Smooth muscle cell of the brain vasculature (primary cell): ENCODE data around the gene ZNF275.
"Not testable (repeated sequence)": the region's sequence is repeated elsewhere in the genome, so short reads cannot be mapped to it uniquely, and the experiment has no call there.

ENCODE experiments used
- DNase-seq: peaks from one replicate; pipeline ENCODE4 v3.0.0-alpha.2; 2012; ENCODE audit warnings: low read depth, low spot score

ZNF275 gene

DNA sequence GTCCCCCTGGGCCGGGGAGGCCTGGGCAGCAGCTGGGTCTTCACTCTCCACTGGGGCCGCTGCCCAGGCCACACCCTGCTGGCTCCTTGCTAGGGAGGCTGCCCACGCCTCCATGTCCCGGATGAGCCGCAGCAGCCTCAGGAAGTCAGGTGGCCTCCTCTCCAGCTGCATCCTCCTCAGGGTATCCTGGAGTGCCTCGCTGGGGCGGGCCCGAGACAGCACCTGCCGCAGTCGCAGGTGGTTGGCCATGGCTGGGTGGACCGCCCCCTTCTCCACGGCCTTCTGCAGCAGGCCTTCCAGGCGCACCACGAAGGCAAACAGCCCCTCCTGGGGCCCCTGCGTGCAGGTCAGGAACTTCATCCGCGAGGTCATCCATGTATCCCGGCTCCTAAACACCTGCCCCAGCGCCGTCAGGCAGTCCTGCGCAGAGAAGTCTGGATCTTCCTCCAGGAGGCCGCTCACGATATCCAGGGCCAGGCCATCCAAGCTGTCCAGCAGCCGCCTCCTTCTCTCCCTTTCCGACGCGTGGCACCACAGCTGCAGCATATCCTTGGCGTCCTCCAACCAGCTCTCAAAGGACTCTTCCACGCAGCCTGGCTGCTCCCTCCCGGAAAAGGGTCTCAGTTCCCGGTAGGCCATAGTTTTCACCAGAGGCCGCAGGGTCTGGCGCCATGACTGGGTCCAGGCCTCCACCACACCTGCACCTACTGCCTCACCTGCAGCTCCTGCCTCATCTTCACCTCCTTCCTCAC, 14.5 kb upstream of the ZNF275 start:
- DNase-seq = no peak

- not testable (repeated sequence) for DNase-seq
Measured at GRCh38 chrX:153320047-153320443, 13.9 kb upstream of the ZNF275 start.

- DNase-seq = no peak
Measured at GRCh38 chrX:153320555-153321184, 13.3 kb upstream of the ZNF275 start.

DNA sequence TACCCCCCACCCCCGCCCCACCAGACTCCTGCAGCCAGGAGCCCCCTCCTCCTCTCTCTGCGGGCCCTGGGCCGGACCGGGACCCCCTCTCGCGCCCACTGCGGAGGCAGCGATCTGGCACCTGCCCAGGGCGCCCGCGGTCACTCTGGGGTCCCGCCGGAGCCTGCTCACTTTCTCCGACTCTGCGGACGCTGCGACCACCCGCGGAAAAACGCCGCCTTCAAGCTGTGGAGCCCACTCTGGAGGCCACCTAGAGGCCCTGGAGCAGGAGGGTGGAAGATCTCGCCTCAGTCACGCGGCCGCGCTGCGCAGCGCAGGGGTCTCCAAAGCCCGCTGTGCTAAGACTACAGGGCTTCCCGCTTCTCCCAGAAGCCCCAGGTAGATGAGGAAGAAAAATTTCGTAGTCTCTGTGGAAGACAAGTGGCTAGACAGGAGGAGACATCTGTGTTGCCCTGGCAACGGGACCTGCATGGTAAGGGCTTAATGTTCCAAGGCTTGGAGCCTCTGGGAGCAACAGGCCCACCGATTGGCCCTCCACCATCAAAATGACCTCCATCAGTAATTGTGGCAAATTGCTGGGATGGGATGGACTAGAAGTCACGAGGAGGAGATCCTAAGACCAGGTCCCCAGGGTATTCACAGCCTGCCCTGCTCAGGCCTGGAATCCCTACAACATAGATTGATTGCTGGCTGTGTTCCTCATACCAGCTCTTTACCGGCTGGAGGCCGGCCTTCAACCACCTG, 12.4 kb upstream of the ZNF275 start, which contains the start of gene PNMA6F:
Gene PNMA6F (minus strand): TSS at position 387 of the 744 bp plus-strand sequence. CDS start 1,093 bp downstream, outside the sequence.
- DNase-seq = no peak

DNA sequence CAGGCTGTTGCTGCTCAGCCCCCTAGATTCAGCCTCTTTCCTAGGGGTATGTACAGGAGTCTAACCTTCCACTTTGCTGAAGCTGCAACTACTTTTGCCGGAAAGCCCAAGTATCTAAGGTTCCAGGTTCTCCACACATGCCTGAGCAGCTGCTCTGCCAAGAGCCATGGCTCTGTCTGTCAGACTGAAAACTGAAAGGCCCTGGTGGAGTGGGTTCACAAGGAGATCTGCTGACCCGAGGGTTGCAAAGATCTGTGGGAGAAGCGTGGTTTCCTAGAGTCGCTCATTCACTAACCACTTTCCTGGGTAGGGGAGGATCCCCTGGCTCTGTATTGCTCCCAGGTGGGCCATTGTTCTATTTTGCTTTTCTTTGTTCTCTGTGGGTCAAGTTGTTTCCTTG, 6.4 kb upstream of the ZNF275 start:
- DNase-seq = no peak

DNA sequence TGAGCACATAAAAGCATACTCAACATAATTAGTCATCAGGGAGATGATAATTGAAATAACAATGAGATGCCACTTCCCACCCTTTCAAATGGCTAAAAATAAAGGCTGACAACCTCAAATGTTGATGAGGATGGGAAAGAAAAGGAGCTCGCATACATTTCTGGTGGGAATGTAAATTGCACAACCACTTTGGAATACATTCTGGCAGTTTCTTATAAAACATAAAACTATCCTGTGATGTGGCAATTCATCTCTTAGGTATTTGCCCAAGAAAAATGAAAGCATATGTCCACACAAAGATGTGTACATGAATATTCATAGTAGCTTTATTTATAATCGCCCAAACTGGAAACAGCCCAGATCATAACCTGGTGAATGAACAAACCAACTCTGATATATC, 687 bp upstream of the ZNF275 start:
- DNase-seq = no peak

GRCh38 chrX:153334654-153335295, 822 bp downstream of the ZNF275 start:
- DNase-seq = no peak

- no peak for DNase-seq
Measured at GRCh38 chrX:153336121-153336894, 2.4 kb downstream of the ZNF275 start.

GRCh38 chrX:153336988-153337387, 3.0 kb downstream of the ZNF275 start:
- no peak for DNase-seq

DNA sequence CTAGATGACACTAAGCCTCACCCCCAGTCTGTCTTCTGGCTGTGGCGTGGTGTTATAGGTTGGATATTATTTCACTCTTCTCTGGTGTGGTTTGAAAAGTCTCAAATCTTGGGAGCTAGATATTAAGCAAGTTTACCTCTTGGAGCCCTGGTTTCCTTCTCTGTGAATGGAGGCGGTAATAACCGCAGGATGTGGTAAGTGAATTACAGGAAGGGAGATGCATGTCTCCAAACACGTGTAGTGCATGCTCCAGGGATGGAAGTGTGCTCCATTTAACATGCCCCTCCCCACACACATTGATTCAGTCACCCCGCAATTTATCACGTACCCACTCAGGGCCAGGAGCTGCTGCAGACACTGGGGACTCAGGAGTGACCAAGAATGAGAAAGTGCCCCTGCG, 4.9 kb downstream of the ZNF275 start:
- no peak for DNase-seq

GRCh38 chrX:153339662-153340061, 5.7 kb downstream of the ZNF275 start:
- no peak for DNase-seq

GRCh38 chrX:153340111-153340510, 6.2 kb downstream of the ZNF275 start:
- no peak for DNase-seq

DNA sequence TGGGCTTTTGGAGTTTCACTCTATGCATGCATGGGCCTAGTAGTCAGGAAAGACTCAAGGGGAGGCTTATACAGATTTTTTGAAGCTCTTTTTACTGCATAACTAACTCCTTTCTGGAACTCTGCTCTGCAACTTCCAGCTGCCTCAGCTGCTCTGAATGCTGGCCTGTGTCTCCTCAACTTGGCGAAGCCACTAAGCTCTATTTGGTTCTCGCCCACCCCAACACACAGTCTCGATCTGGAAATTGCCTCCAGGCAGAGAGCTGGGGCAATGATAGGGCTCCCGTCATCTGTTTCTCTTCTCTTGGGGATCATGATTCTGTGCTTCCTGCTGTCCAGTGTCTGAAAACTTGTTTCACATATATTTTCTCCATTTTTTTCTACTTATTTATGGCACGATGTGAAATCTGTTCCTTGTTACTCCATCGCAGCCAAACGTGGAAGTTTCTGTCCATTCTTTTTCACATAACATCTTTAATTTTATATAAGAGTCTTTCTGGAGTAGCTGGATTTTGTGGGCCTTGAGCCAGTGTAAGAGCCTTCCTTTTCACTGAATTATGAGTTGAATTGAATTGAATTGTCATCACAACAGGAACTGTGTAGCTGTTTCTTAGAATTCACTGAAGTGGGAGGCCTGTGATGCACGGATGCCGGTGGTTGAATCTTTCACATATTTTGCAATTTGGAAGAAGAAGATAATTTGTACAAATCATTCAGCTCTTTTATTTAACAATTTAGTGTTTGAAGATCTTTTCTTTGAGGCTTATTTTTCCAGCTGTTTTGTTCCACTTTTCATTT, 9.0 kb downstream of the ZNF275 start:
- no peak for DNase-seq

- no peak for DNase-seq
Measured at GRCh38 chrX:153343674-153344073, 9.7 kb downstream of the ZNF275 start.

DNA sequence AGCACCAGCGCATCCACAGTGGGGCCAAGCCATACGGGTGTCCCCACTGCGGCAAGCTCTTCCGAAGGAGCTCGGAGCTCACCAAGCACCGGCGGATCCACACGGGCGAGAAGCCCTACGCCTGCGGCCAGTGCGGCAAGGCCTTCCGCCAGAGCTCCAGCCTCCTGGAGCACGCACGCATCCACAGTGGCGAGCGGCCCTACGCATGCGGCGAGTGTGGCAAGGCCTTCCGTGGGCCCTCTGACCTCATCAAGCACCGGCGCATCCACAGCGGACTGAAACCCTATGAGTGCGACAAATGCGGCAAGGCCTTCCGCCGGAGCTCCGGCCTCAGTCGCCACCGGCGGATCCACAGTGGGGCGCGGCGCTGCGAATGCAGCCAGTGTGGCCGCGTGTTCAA, 13.6 kb downstream of the ZNF275 start:
- no peak for DNase-seq

DNA sequence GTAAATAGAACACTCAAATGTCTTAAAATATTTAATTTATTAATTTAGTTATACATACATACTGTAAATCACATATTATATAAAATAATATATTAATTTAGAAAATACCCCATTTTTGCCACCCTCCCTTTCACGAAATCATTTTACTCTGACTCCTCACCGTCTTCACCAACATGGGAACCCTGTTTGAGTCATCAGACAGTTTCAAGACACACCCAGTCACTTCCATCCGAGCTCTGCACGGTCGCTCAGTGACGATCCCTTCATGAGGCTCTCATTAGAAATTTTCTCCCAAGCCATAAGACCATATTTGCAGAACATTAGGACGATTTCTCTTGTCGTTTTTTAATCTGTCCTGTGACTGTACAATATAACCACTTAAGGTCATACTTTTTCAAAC, 14.5 kb downstream of the ZNF275 start:
- no peak for DNase-seq

DNA sequence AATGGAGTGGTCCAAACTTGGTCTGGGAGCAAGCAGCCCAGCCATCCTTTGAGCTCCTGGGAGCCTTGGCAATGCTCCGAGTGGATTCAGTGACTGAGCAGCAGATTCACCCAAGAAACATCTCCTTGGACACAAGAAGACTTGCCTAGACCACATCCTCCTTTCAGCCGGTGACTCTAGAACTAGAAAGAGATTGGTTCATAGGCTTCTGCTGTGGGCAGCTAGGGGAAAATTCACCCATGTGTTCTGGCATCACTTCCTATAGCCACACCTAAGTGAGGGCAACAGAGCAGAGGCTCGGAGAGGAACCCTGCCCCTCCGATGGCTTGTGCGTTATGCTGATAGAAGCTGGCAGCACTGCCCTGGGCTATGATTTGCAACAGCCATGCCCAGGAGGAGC, 16.0 kb downstream of the ZNF275 start:
- DNase-seq = no peak

DNA sequence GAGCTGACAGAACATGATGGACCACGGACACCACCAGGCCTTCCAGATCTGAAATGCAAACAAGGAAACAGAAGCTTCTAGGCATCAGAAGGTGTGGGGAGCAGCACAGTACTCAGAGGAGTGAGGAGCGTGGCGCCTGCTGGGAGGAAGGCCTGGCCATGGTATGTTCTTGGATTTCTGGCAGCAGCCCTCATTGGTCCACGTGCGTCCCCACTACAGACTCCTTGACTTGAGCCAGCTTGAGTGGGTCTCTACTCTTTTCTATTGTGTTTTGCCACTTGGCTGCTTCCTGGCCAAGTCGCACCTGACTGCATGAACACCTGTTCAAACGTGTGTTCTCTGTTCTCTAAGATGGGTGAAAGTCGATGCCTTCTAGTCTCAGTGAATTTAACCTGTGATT, 18.0 kb downstream of the ZNF275 start:
- no peak for DNase-seq

GRCh38 chrX:153352858-153353257, 18.9 kb downstream of the ZNF275 start:
- no peak for DNase-seq

DNA sequence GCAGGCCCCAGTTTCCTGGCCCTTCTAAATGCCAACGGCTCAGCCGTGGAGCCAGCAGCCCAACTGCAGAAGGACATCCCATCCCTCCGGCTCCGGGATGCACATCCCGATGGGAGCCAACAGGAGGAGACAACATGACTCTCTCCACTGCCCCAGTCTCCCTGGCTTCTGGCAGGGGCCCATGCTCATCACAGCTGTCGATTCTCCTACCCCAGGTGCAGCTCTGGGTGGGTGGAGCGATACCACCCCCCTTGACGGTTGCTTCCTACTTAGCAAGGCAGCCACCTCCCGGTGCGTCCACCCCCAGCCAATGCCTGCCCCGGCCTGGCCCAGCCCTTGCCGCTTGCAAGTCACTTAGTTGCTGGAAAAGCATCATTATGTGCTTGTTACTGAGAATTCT, 19.5 kb downstream of the ZNF275 start:
- DNase-seq = no peak

DNA sequence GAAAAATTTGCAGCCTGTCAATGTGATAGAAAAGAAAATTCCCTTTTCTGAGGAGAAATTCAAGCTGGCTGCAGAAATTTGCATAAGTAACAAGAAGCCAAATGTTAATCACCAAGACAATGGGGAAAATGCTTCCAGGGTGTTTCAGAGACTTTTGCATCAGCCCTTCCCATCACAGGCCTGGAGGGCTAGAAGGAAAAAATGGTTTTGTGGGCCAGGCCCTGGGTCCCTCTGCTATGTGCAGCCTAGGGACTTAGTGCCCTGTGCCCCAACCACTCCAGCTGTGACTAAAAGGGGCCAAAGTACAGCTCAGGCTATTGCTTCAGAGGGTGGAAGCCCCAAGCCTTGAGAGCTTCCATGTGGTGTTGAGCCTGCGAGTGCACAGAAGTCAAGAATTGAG, 23.9 kb downstream of the ZNF275 start:
- DNase-seq = no peak
